ENCODE measurements around the gene AJUBA.
"Not testable (repeated sequence)": the region's sequence is repeated elsewhere in the genome, so short reads cannot be mapped to it uniquely, and the experiment has no call there.

AJUBA gene

DNA sequence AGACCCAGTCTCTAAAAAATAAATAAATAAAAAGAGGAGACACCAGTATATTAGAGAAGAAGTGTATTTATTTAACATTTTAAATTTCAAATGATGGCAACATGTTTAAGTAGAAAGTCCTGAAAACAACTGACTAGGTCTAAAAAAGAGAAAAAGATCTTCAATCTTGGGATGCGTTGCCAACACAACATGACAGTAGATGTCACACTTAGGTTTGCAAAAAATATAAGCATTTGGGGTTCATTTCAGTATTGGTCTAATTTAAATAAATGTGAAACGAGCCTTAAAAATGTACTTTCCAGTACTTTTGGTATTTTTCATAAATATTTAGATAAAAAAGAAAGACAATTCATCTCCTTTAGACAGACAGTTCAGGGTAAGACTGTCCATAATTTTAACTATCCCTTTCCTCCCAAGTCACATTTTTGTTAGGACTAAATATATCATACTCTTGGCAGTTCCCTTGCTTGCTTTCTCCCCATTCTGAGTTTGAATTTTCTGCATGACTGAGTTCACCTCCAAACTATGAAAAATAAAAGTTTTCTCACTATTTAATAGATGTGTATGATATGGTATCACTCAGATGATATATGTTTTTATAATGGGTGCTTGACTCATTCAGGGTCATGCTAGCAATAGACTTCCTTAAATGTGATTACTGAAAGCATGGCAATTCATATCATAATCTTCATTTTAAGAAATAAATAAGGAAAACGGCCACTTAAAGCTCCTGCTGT, 23.3 kb upstream of the AJUBA start:
- no peaks in the 10 kb centered on the region for H3K27me3 ChIP-seq (ENCODE audit: insufficient read depth, low read length)
- peak overlapping the region; percentile 92; the same call in 1 of the 2 replicates for H3K9ac ChIP-seq (ENCODE audit: low read depth, low read length)
- H3K4me1 ChIP-seq (ENCODE audit: insufficient read depth, low read length): peaks cover 21% of the 10 kb centered on the region
- no peaks in the 10 kb centered on the region for H3K36me3 ChIP-seq (ENCODE audit: insufficient read depth, low read length)
- peak overlapping the region; percentile 75; the same call in 1 of the 2 replicates for H3K4me3 ChIP-seq (ENCODE audit: low read length)
- no peaks in the 10 kb centered on the region for H3K9me3 ChIP-seq (ENCODE audit: insufficient read depth, low read depth, low read length)
- WGBS: 94% methylated on average over 3 of the region's 3 CpGs
- H3K27ac ChIP-seq (ENCODE audit: low read depth, low read length): no peak overlapping the region

DNA sequence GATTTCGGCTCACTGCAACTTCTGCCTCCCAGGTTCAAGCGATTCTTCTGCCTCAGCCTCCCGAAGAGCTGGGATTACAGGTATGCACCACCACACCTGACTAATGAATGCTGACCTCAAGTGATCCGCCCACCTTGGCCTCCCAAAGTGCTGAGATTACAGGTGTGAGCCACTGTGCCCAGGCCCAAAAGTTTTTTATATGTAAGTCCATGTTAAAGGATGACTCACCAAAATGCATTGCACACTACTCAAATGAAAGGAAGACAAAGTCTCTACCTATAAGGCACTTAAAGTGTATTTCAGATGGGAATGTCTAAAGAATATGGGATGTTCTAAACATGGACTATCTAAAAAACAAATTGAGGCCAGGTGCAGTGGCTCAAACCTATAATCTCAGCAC, 21.9 kb upstream of the AJUBA start:
- H3K9me3 ChIP-seq (ENCODE audit: insufficient read depth, low read depth, low read length): not testable (repeated sequence)
- H3K4me1 ChIP-seq (ENCODE audit: insufficient read depth, low read length): peaks cover 11% of the 10 kb centered on the region
- WGBS: 94% methylated on average over 4 of the region's 4 CpGs

DNA sequence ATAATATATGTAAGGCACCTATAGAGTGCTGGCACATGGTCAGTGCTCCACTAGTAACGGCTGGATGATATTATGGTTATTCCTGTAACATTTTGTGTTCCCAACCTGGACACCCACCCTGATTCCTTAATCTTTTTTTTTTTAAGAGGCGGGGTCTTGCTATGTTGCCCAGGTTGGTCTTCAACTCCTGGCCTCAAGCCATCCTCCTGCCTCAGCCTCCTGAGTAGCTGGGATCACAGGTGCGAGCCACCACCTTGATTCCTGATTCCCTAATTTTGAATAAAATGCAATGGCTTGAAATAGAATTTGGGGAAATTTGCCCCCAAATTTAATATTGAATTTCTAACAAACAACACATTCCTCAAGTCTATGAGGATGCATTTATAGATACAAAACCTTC, 20.2 kb upstream of the AJUBA start:
- Histone ChIP-seq H3K36me3 (ENCODE audit: insufficient read depth, low read length) (no peaks in the 10 kb centered on the region; the same call in 1 of the 2 replicates), H3K9me3 (ENCODE audit: insufficient read depth, low read depth, low read length) (no peaks in the 10 kb centered on the region), H3K4me1 (ENCODE audit: insufficient read depth, low read length) (peaks cover 9% of the 10 kb centered on the region), H3K27ac (ENCODE audit: low read depth, low read length) (no peak overlapping the region), H3K4me3 (ENCODE audit: low read length) (no peak overlapping the region), H3K9ac (ENCODE audit: low read depth, low read length) (no peak overlapping the region), H3K27me3 (ENCODE audit: insufficient read depth, low read length) (no peaks in the 10 kb centered on the region)
- 98% methylated on average over 2 of the region's 3 CpGs for WGBS

More for the DNA sequence above, 21.9 kb upstream of the AJUBA start:
- H3K9ac ChIP-seq (ENCODE audit: low read depth, low read length); H3K27me3 ChIP-seq (ENCODE audit: insufficient read depth, low read length); H3K4me3 ChIP-seq (ENCODE audit: low read length); H3K36me3 ChIP-seq (ENCODE audit: insufficient read depth, low read length); H3K27ac ChIP-seq (ENCODE audit: low read depth, low read length): not testable (repeated sequence)

DNA sequence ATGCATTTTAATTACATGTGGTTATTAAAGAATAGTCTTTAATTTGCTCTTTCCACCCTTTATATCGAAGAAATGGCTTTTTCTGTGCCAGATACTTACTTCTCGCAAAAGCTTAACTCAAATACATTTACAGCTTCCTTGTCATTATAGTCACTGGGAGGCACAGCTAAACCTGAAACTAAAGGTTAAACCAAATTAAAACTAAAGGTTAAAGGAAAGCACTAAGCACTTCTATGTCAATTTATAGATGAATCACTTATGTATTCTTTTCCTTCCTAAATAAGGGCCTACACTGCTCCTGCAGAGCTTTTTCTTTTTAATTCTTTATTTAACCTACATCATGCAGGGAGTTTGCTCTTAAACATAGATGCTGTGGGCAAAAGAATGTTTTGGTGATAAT, 18.5 kb upstream of the AJUBA start:
- Histone ChIP-seq H3K27me3 (ENCODE audit: insufficient read depth, low read length) (no peaks in the 10 kb centered on the region), H3K4me1 (ENCODE audit: insufficient read depth, low read length) (no peaks in the 10 kb centered on the region; the same call in 1 of the 2 replicates), H3K9me3 (ENCODE audit: insufficient read depth, low read depth, low read length) (no peaks in the 10 kb centered on the region), H3K9ac (ENCODE audit: low read depth, low read length) (no peak overlapping the region), H3K4me3 (ENCODE audit: low read length) (no peak overlapping the region), H3K36me3 (ENCODE audit: insufficient read depth, low read length) (no peaks in the 10 kb centered on the region; the same call in 1 of the 2 replicates), H3K27ac (ENCODE audit: low read depth, low read length) (no peak overlapping the region)
- 91% methylated on average over 2 of the region's 2 CpGs for WGBS

DNA sequence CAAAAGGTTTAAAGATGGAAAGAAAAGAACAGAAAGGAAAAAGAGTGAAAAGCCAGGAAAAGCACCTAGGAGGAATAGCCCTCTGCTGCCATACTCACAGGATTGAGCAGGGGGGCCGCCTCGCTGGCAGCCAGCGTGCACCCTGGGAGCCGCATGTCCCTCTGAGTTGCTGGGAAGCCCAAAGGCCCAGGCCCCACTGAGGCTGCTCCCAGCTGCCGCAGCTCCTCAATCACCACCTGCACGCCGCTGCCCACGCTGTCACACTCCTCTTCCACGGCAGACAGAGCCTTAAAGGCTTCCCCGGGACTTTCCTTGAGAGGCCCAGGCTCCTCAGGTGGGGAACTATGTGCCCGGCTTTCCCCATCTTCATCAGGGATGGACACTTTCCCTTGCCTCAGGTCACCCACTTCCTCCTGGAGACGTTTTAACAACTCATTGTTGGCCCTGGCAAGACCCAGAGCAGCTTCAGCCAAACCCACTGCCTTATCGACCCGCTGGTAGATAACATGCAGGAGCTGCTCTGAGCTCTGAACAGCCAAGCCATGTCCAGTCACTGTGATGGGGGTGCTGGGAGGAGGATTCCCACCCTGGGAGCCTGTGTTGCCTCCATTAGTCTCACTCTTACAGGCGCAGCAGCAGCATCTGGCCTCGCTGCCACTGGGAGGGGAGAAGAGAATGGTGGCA, 16.1 kb upstream of the AJUBA start:
- Histone ChIP-seq H3K4me1 (ENCODE audit: insufficient read depth, low read length) (peaks cover 5% of the 10 kb centered on the region), H3K9ac (ENCODE audit: low read depth, low read length) (no peak overlapping the region), H3K4me3 (ENCODE audit: low read length) (no peak overlapping the region), H3K36me3 (ENCODE audit: insufficient read depth, low read length) (no peaks in the 10 kb centered on the region; the same call in 1 of the 2 replicates), H3K27me3 (ENCODE audit: insufficient read depth, low read length) (no peaks in the 10 kb centered on the region), H3K27ac (ENCODE audit: low read depth, low read length) (no peak overlapping the region), H3K9me3 (ENCODE audit: insufficient read depth, low read depth, low read length) (no peaks in the 10 kb centered on the region)
- WGBS: 92% methylated on average over 16 of the region's 16 CpGs

DNA sequence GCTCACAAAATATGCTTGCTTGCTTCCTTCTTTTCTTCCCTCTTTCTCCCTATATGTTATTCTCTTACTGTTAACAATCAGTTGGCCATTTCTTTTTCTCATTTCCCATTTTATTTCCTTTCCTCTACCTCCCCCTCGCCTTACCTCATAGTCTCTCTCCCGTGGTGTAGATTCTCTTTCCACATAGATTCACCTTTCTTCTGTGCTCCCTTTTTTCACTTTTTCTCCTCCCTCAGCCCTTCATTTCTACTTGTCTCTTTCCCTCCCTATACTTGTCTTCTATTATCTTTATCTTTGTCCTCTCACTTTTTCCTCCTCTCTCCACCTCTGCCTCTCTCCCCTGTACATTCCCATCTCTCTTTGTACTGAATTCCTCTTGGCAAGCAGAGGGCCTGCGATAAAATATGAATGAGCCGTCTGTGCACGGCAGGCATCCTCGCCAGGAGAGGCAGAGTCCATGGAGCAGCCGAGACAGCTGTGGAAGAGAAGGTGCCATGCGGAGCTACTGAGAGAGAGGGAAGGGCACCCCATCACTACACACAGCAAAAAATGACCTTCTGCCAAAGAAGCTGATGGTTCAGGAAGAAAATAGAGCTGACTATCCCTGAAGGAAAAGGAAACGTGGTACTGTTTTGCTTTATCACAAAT, 15.4 kb upstream of the AJUBA start:
- H3K9ac ChIP-seq (ENCODE audit: low read depth, low read length): no peak overlapping the region
- no peaks in the 10 kb centered on the region; the same call in 1 of the 2 replicates for H3K36me3 ChIP-seq (ENCODE audit: insufficient read depth, low read length)
- no peaks in the 10 kb centered on the region for H3K27me3 ChIP-seq (ENCODE audit: insufficient read depth, low read length)
- no peak overlapping the region for H3K27ac ChIP-seq (ENCODE audit: low read depth, low read length)
- 86% methylated on average over 8 of the region's 9 CpGs for WGBS
- H3K4me3 ChIP-seq (ENCODE audit: low read length): no peak overlapping the region
- H3K9me3 ChIP-seq (ENCODE audit: insufficient read depth, low read depth, low read length): no peaks in the 10 kb centered on the region
- peaks cover 5% of the 10 kb centered on the region for H3K4me1 ChIP-seq (ENCODE audit: insufficient read depth, low read length)

DNA sequence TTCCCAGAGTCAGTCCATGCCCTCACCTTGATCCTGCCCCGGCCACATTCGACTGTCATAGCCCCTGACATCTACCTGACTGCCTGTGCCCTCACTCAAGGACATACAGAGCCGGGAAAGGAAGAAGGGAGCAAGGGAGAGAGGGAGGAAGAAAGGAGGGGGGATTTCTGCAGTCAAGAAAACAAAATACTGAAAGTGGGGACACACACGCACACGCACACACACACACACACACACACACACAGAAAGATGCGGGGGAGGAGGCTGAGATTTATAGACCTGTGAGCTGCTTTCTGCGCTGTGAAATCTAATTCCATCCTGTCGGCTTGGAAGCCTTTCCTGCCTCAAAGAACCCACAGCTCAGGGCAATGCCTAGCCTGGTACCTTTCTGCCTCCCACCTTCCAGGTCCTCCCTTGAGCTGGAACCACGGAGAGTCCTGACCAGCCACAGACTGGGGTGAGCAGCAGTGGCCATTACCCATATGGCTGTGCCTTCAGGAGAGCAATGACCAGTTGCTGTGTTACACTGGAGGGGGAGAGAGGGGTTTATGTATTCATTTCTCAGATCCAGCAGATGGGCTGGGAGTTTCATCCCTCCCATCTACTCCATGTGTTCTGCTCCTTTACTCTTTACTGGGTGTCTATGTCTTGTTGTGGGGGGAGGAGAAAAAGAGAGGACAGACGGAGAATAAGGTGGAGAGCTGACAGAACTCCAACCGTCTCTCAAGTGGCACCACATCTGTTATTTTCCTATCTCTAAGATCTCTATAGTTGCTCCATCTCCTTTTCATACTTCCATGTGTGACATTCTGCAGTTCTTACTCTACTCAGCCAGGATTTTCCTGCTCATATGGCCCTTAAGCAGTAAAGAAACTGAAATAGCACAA, 14.7 kb upstream of the AJUBA start:
- no peaks in the 10 kb centered on the region for H3K9me3 ChIP-seq (ENCODE audit: insufficient read depth, low read depth, low read length)
- H3K36me3 ChIP-seq (ENCODE audit: insufficient read depth, low read length): no peaks in the 10 kb centered on the region; the same call in 1 of the 2 replicates
- H3K27ac ChIP-seq (ENCODE audit: low read depth, low read length): no peak overlapping the region
- no peak overlapping the region for H3K4me3 ChIP-seq (ENCODE audit: low read length)
- H3K27me3 ChIP-seq (ENCODE audit: insufficient read depth, low read length): no peaks in the 10 kb centered on the region
- WGBS: 84% methylated on average over 11 of the region's 11 CpGs
- peaks cover 5% of the 10 kb centered on the region for H3K4me1 ChIP-seq (ENCODE audit: insufficient read depth, low read length)
- H3K9ac ChIP-seq (ENCODE audit: low read depth, low read length): no peak overlapping the region

DNA sequence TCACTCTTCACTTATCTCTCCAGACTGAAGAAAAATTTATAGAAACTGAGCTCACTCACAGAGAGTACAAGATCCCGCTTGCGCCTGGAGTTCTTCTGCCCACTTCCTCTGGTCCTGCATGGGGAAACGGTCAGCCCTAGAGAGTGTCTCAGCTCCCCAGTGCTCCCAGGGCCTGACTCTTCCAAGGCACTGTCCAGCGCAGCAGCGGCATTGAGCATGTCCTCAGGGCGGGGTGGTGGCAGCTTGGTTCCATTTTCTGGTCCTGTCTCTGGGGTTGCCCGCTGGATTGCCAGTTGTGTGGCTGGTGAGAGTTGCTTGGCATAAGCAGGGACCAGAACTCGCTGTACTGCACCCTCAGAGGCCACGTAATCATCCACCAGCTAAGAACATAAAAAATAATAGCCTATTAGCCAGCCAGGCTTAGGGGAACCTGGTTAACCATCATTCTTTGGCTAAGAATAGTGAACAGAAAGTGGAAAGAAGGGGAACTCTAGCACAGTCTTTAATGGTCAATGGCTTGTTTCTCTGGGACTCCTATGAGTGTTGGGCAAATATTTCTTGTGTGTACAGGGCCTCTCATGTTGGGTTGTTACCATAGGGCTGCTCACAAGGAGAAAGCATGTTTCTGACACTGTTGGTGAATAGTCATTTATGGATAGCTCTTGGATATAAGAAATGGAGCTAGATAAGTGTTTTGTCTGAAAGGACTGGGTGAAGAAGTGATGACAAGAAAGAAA, 13.7 kb upstream of the AJUBA start:
- H3K27ac ChIP-seq (ENCODE audit: low read depth, low read length): no peak overlapping the region

DNA sequence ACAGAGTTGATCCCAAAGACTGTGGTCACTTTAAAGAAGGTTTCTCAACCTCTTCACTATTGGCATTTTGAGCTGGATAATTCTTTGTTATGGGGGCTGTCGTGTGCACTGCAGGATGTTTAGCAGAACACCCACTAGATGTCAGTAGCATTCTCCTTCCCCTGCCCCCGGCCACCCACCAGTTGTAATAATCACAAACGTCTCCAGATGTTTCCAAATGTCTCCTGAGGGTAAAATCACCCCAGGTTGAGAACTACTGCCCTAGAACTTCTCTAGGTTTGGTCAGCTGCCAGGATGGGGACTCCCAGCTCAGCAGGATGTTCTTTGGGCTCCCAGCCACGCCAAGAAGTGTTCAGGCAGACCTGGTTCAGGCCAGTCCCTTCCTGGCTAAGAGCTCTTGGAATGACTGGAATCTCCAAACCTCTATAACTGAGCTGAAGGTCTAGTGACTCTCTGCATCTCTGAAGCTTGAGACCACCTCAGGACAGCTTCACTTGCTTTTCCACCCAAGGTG, 12.5 kb upstream of the AJUBA start:
- peaks cover 5% of the 10 kb centered on the region for H3K4me1 ChIP-seq (ENCODE audit: insufficient read depth, low read length)
- no peak overlapping the region for H3K27ac ChIP-seq (ENCODE audit: low read depth, low read length)
- H3K36me3 ChIP-seq (ENCODE audit: insufficient read depth, low read length): no peaks in the 10 kb centered on the region; the same call in 1 of the 2 replicates
- H3K4me3 ChIP-seq (ENCODE audit: low read length): no peak overlapping the region
- H3K27me3 ChIP-seq (ENCODE audit: insufficient read depth, low read length): no peaks in the 10 kb centered on the region
- H3K9ac ChIP-seq (ENCODE audit: low read depth, low read length): no peak overlapping the region
- no peaks in the 10 kb centered on the region for H3K9me3 ChIP-seq (ENCODE audit: insufficient read depth, low read depth, low read length)
- 20% methylated on average over 4 of the region's 4 CpGs for WGBS

More for the DNA sequence above, 13.7 kb upstream of the AJUBA start:
- Histone ChIP-seq H3K27me3 (ENCODE audit: insufficient read depth, low read length) (no peaks in the 10 kb centered on the region), H3K4me1 (ENCODE audit: insufficient read depth, low read length) (peaks cover 5% of the 10 kb centered on the region), H3K36me3 (ENCODE audit: insufficient read depth, low read length) (no peaks in the 10 kb centered on the region; the same call in 1 of the 2 replicates), H3K9me3 (ENCODE audit: insufficient read depth, low read depth, low read length) (no peaks in the 10 kb centered on the region), H3K4me3 (ENCODE audit: low read length) (no peak overlapping the region), H3K9ac (ENCODE audit: low read depth, low read length) (no peak overlapping the region)
- WGBS: 92% methylated on average over 9 of the region's 9 CpGs

DNA sequence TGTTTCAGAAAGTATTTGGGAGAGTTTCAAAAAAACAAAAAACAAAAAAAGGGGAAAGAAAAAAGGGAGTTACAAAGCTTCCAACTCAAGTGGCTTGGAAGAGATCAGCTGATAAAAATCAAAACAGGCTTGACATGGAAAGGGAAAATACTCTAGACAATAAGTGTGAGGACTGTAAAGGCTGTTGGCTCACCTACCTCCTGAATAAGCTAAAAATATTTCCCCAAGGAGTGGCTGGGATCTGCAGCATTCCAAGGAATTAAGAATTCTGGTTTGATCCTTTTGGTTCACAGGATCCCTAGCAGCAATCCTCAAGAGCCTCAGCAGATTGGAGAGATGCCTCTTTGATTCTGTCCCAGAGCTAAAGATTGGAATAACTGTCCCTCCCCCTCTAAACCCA, 11.2 kb upstream of the AJUBA start:
- H3K9ac ChIP-seq (ENCODE audit: low read depth, low read length): no peak overlapping the region
- no peaks in the 10 kb centered on the region for H3K36me3 ChIP-seq (ENCODE audit: insufficient read depth, low read length)
- no peak overlapping the region for H3K4me3 ChIP-seq (ENCODE audit: low read length)
- H3K27ac ChIP-seq (ENCODE audit: low read depth, low read length): no peak overlapping the region
- H3K4me1 ChIP-seq (ENCODE audit: insufficient read depth, low read length): peaks cover 5% of the 10 kb centered on the region
- no peaks in the 10 kb centered on the region for H3K27me3 ChIP-seq (ENCODE audit: insufficient read depth, low read length)
- no peaks in the 10 kb centered on the region for H3K9me3 ChIP-seq (ENCODE audit: insufficient read depth, low read depth, low read length)
